ENCODE results near the gene CLCN6. TPM values are rescaled to one million over a fixed set of nuclear protein-coding genes. Genes with fewer than 3 reads are reported as not detected.

The CLCN6 gene
- total RNA-seq, 1 experiment from 2014 or later = 30.4 TPM

GRCh38 chr1:11837767-11838348, 31.9 kb downstream of the CLCN6 start:
- Histone ChIP-seq H3K9me3 (no peaks in the 10 kb centered on the region), H3K4me3 (ENCODE audit: low read depth, low read length) (no peak overlapping the region), H3K36me3 (ENCODE audit: control insufficient read depth, insufficient read depth, low read length) (peaks cover 16% of the 10 kb centered on the region), H3K27me3 (replicated peaks; ENCODE audit: control insufficient read depth, insufficient read depth, low read length) (no peaks in the 10 kb centered on the region), H3K4me1 (no peaks in the 10 kb centered on the region)
- no peak for TF ChIP-seq CTCF (IDR thresholded peaks at IDR 0.05; ENCODE audit: insufficient read depth in 1 of 2, low read depth in 1 of 2, low read length in 1 of 2, severe bottlenecking in 1 of 2, unreplicated experiment in 1 of 2)
- Mint-ChIP-seq H3K27me3 (ENCODE audit: insufficient read depth, unreplicated experiment) (no peaks in the 10 kb centered on the region), H3K27ac (ENCODE audit: unreplicated experiment) (peak overlapping the region; percentile 32), H3K4me1 (ENCODE audit: low read depth, unreplicated experiment) (no peaks in the 10 kb centered on the region), H3K4me3 (ENCODE audit: unreplicated experiment) (no peak overlapping the region), H3K9me3 (ENCODE audit: unreplicated experiment) (no peaks in the 10 kb centered on the region), H3K36me3 (ENCODE audit: insufficient read depth, unreplicated experiment) (peaks cover 62% of the 10 kb centered on the region)
- POLR2A ChIA-PET = interaction anchor here (1.0 kb wide), 1 partner anchor 70 kb away, joined by 4 read pairs; no protein-coding TSS in a partner anchor
- intact Hi-C loops (cut with micrococcal nuclease; ENCODE audit: unreplicated experiment) = loop anchor here (1.0 to 5.0 kb wide), 2 partner anchors 56 to 69 kb away; no protein-coding TSS in a partner anchor
- CTCF ChIA-PET = interaction anchor here (0.5 to 1.6 kb wide), 9 partner anchors 13 to 174 kb away, joined by 3 to 11 read pairs (median 4); partner anchors contain the start of genes CLCN6, FBXO6 and MTHFR
- no peak for DNase-seq
- no TSS peak for BruUV-seq (replicated peaks)

GRCh38 chr1:11838349-11839272, 32.6 kb downstream of the CLCN6 start:
- Mint-ChIP-seq H3K9me3 (ENCODE audit: unreplicated experiment) (no peaks in the 10 kb centered on the region), H3K4me3 (ENCODE audit: unreplicated experiment) (no peak overlapping the region), H3K36me3 (ENCODE audit: insufficient read depth, unreplicated experiment) (peaks cover 64% of the 10 kb centered on the region), H3K27ac (ENCODE audit: unreplicated experiment) (no peak overlapping the region), H3K4me1 (ENCODE audit: low read depth, unreplicated experiment) (no peaks in the 10 kb centered on the region), H3K27me3 (ENCODE audit: insufficient read depth, unreplicated experiment) (no peaks in the 10 kb centered on the region)
- ChIA-PET CTCF (interaction anchor here (0.5 to 1.6 kb wide), 9 partner anchors 13 to 175 kb away, joined by 3 to 11 read pairs (median 4); partner anchors contain the start of genes CLCN6, FBXO6 and MTHFR), POLR2A (interaction anchor here (1.0 kb wide), 1 partner anchor 69 kb away, joined by 4 read pairs; no protein-coding TSS in a partner anchor)
- peak; percentile 68 to 81 for DNase-seq
- Histone ChIP-seq H3K9me3 (no peaks in the 10 kb centered on the region), H3K4me3 (ENCODE audit: low read depth, low read length) (no peak overlapping the region), H3K4me1 (no peaks in the 10 kb centered on the region), H3K27me3 (replicated peaks; ENCODE audit: control insufficient read depth, insufficient read depth, low read length) (no peaks in the 10 kb centered on the region), H3K36me3 (ENCODE audit: control insufficient read depth, insufficient read depth, low read length) (peaks cover 16% of the 10 kb centered on the region)
- TF ChIP-seq CTCF (IDR thresholded peaks at IDR 0.05; ENCODE audit: insufficient read depth in 1 of 2, low read depth in 1 of 2, low read length in 1 of 2, severe bottlenecking in 1 of 2, unreplicated experiment in 1 of 2) = peak; percentile 92 to 98
- intact Hi-C loops (cut with micrococcal nuclease; ENCODE audit: unreplicated experiment) = loop anchor here (1.0 to 5.0 kb wide), 2 partner anchors 56 to 69 kb away; no protein-coding TSS in a partner anchor
- BruUV-seq (replicated peaks) = no TSS peak

Measured in Caco-2 (cell line).